CD8-positive, alpha-beta memory T cell (primary cell): ENCODE measurements around the gene ADORA1. TPM values are rescaled to one million over a fixed set of nuclear protein-coding genes. Genes with fewer than 3 reads are reported as not detected.

Experiments
- CTCF ChIA-PET: fragments of 350-600 bp; sonication (Branson Sonifier 250); formaldehyde crosslinking; loops from one replicate; lab custom pipeline; 2021; ENCODE audit warnings: antibody characterized with exemption; lab: Charles Lee
- POLR2A ChIA-PET: fragments of 350-600 bp; sonication (Branson Sonifier 250); formaldehyde crosslinking; loops from one replicate; lab custom pipeline; 2021; ENCODE audit warnings: antibody characterized with exemption; lab: Charles Lee
- DNase-seq, 5 donors: peaks; one replicate each; pipeline versions ENCODE4 v3.0.0 to v3.0.0-alpha.2; 2020 to 2022; ENCODE audit warnings: mixed read lengths in 1 of 5
- H3K27ac ChIP-seq: one replicate; pipeline ENCODE4 v1.7.0; 2013; ENCODE audit warnings: low read depth, mild to moderate bottlenecking, low read length, moderate library complexity
- H3K27me3 ChIP-seq: 2 replicates; pipeline ENCODE4 v1.7.0; 2013; ENCODE audit warnings: low read length, mild to moderate bottlenecking; ENCODE audit not compliant: insufficient read depth, poor library complexity, severe bottlenecking
- H3K36me3 ChIP-seq: 2 replicates; pipeline ENCODE4 v1.7.0; 2013; ENCODE audit warnings: mild to moderate bottlenecking, low read length, moderate library complexity; ENCODE audit not compliant: insufficient read depth
- H3K4me1 ChIP-seq: 2 replicates; pipeline ENCODE4 v1.7.0; 2013; ENCODE audit warnings: mild to moderate bottlenecking, low read length, moderate library complexity; ENCODE audit not compliant: insufficient read depth
- H3K4me3 ChIP-seq: 2 replicates; pipeline ENCODE4 v1.7.0; 2013; ENCODE audit warnings: mild to moderate bottlenecking, low read length
- H3K9me3 ChIP-seq: 2 replicates; pipeline ENCODE4 v1.7.0; 2013; ENCODE audit warnings: mild to moderate bottlenecking, low read length
- H3K27ac Mint-ChIP-seq, 8 donors: one replicate each; pipeline ENCODE4 v1.8.0; 2020 to 2021; ENCODE audit warnings: mixed read lengths in 8 of 8, mild to moderate bottlenecking in 6 of 8, inconsistent platforms in 3 of 8, moderate library complexity in 3 of 8
- H3K27me3 Mint-ChIP-seq, 2 donors: one replicate each; pipeline ENCODE4 v1.8.0; 2020 to 2021; ENCODE audit warnings: mixed read lengths in 2 of 2, mild to moderate bottlenecking in 1 of 2, moderate library complexity in 1 of 2
- H3K36me3 Mint-ChIP-seq, 3 donors: one replicate each; pipeline ENCODE4 v1.8.0; 2020 to 2021; ENCODE audit warnings: mixed read lengths in 3 of 3, inconsistent platforms in 1 of 3, mild to moderate bottlenecking in 1 of 3
- H3K4me1 Mint-ChIP-seq, 3 donors: one replicate each; pipeline ENCODE4 v1.8.0; 2020 to 2021; ENCODE audit warnings: mixed read lengths in 3 of 3, inconsistent platforms in 1 of 3, mild to moderate bottlenecking in 1 of 3
- H3K4me3 Mint-ChIP-seq, 7 donors: one replicate each; pipeline ENCODE4 v1.8.0; 2020 to 2021; ENCODE audit warnings: mixed read lengths in 7 of 7, mild to moderate bottlenecking in 6 of 7, moderate library complexity in 4 of 7, inconsistent platforms in 2 of 7
- H3K9me3 Mint-ChIP-seq, 5 donors: one replicate each; pipeline ENCODE4 v1.8.0; 2020 to 2022; ENCODE audit warnings: mixed read lengths in 5 of 5, mild to moderate bottlenecking in 3 of 5, moderate library complexity in 2 of 5, inconsistent platforms in 1 of 5
- polyA plus RNA-seq: library from polyadenylated mRNA; unstranded; fragments of 300-500 nt; fragmentation: Illumina TruSeq; gene quantifications from one replicate; pipeline ENCODE4 v1.2.3, GENCODE V29; 2021
- total RNA-seq, 2 experiments: library from RNA; stranded (reverse); gene quantifications; one replicate each; pipeline ENCODE4 v1.2.3, GENCODE V29; 2021

ADORA1 gene
- total and polyA plus RNA-seq, 3 experiments from 2014 or later = not detected

- ChIA-PET CTCF (no interaction called here), POLR2A (no interaction called here)
- Mint-ChIP-seq H3K27ac (peak overlapping the region in 1 of 8 donors; percentile 61), H3K4me3 (no peak overlapping the region), H3K4me1 (no peaks in the 10 kb centered on the region), H3K27me3 (peaks cover 4 to 13% of the 10 kb centered on the region in 2 donors), H3K36me3 (no peaks in the 10 kb centered on the region), H3K9me3 (no peaks in the 10 kb centered on the region)
- no peak for DNase-seq
- H3K4me1 ChIP-seq = no peaks in the 10 kb centered on the region
- H3K27me3 ChIP-seq = no peaks in the 10 kb centered on the region
- H3K9me3 ChIP-seq = no peaks in the 10 kb centered on the region
- H3K36me3 ChIP-seq = no peaks in the 10 kb centered on the region
- no peak overlapping the region for H3K4me3 ChIP-seq
- H3K27ac ChIP-seq = no peak overlapping the region
These were observed 42.4 kb downstream of the ADORA1 start for GRCh38 chr1:203169770-203170520.

- Mint-ChIP-seq H3K27ac (peak overlapping the region in 1 of 8 donors; percentile 34), H3K9me3 (no peaks in the 10 kb centered on the region), H3K27me3 (peaks cover 4 to 6% of the 10 kb centered on the region in 2 donors), H3K4me3 (no peak overlapping the region), H3K36me3 (no peaks in the 10 kb centered on the region), H3K4me1 (no peaks in the 10 kb centered on the region)
- no peak overlapping the region for H3K4me3 ChIP-seq
- ChIA-PET CTCF (interaction anchor here (1.7 kb wide), 1 partner anchor 10 kb away, joined by 4 read pairs; no protein-coding TSS in a partner anchor), POLR2A (no interaction called here)
- H3K9me3 ChIP-seq = no peaks in the 10 kb centered on the region
- no peaks in the 10 kb centered on the region for H3K36me3 ChIP-seq
- no peaks in the 10 kb centered on the region for H3K4me1 ChIP-seq
- no peaks in the 10 kb centered on the region for H3K27me3 ChIP-seq
- DNase-seq = no peak
- H3K27ac ChIP-seq = no peak overlapping the region
These were observed 43.3 kb downstream of the ADORA1 start for GRCh38 chr1:203170625-203171330.

GRCh38 chr1:203171341-203172183, 44.0 kb downstream of the ADORA1 start:
- peaks cover 2 to 6% of the 10 kb centered on the region in 2 donors for H3K27me3 Mint-ChIP-seq
- no peaks in the 10 kb centered on the region for H3K36me3 ChIP-seq
- ChIA-PET CTCF (interaction anchor here (1.7 to 2.3 kb wide), 2 partner anchors 11 to 132 kb away, joined by 4 to 15 read pairs; no protein-coding TSS in a partner anchor), POLR2A (interaction anchor here (0.5 kb wide), 1 partner anchor 99 kb away, joined by 3 read pairs; no protein-coding TSS in a partner anchor)
- no peaks in the 10 kb centered on the region for H3K4me1 ChIP-seq
- H3K27me3 ChIP-seq = no peaks in the 10 kb centered on the region
- no peaks in the 10 kb centered on the region for H3K9me3 ChIP-seq
- no peaks in the 10 kb centered on the region for H3K9me3 Mint-ChIP-seq
- H3K36me3 Mint-ChIP-seq = no peaks in the 10 kb centered on the region
- no peak overlapping the region for H3K4me3 ChIP-seq
- no peak for DNase-seq
- H3K27ac ChIP-seq = no peak overlapping the region
- H3K27ac Mint-ChIP-seq = no peak overlapping the region
- no peaks in the 10 kb centered on the region for H3K4me1 Mint-ChIP-seq
- no peak overlapping the region for H3K4me3 Mint-ChIP-seq

- no peak overlapping the region for H3K4me3 ChIP-seq
- Mint-ChIP-seq H3K27ac (no peak overlapping the region), H3K36me3 (no peaks in the 10 kb centered on the region), H3K27me3 (peaks cover 5 to 15% of the 10 kb centered on the region in 2 donors), H3K4me3 (no peak overlapping the region), H3K9me3 (no peaks in the 10 kb centered on the region), H3K4me1 (no peaks in the 10 kb centered on the region)
- DNase-seq = peak in 3 of 5 donors; percentile 5 to 19 (median 8)
- H3K27me3 ChIP-seq = no peaks in the 10 kb centered on the region
- H3K36me3 ChIP-seq = no peaks in the 10 kb centered on the region
- no peaks in the 10 kb centered on the region for H3K4me1 ChIP-seq
- no peak overlapping the region for H3K27ac ChIP-seq
- H3K9me3 ChIP-seq = no peaks in the 10 kb centered on the region
- POLR2A ChIA-PET = interaction anchor here (0.5 kb wide), 1 partner anchor 99 kb away, joined by 3 read pairs; no protein-coding TSS in a partner anchor
- CTCF ChIA-PET = interaction anchor here (1.2 to 2.3 kb wide), 3 partner anchors 11 to 133 kb away, joined by 3 to 15 read pairs (median 4); no protein-coding TSS in a partner anchor
These were observed 44.9 kb downstream of the ADORA1 start for GRCh38 chr1:203172184-203173010.

- ChIA-PET POLR2A (no interaction called here), CTCF (interaction anchor here (1.2 to 2.3 kb wide), 2 partner anchors 43 to 133 kb away, joined by 3 to 15 read pairs; no protein-coding TSS in a partner anchor)
- Mint-ChIP-seq H3K4me3 (no peak overlapping the region), H3K27ac (no peak overlapping the region), H3K4me1 (no peaks in the 10 kb centered on the region), H3K27me3 (peaks cover 5 to 15% of the 10 kb centered on the region in 2 donors), H3K9me3 (no peaks in the 10 kb centered on the region), H3K36me3 (no peaks in the 10 kb centered on the region)
- no peak for DNase-seq
- Histone ChIP-seq H3K27me3 (no peaks in the 10 kb centered on the region), H3K4me3 (no peak overlapping the region), H3K9me3 (no peaks in the 10 kb centered on the region), H3K27ac (no peak overlapping the region), H3K4me1 (no peaks in the 10 kb centered on the region), H3K36me3 (no peaks in the 10 kb centered on the region)
These were observed 45.6 kb downstream of the ADORA1 start for GRCh38 chr1:203173011-203173555.

GRCh38 chr1:203173566-203173965, 46.0 kb downstream of the ADORA1 start:
- Mint-ChIP-seq H3K36me3 (no peaks in the 10 kb centered on the region), H3K4me1 (no peaks in the 10 kb centered on the region)

More at GRCh38 chr1:203173566-203173965, 46.0 kb downstream of the ADORA1 start:
- Mint-ChIP-seq H3K9me3 (no peaks in the 10 kb centered on the region), H3K4me3 (no peak overlapping the region), H3K27me3 (peaks cover 5 to 19% of the 10 kb centered on the region in 2 donors), H3K27ac (peak overlapping the region in 1 of 8 donors; percentile 36)
- Histone ChIP-seq H3K9me3 (no peaks in the 10 kb centered on the region), H3K36me3 (no peaks in the 10 kb centered on the region), H3K27me3 (no peaks in the 10 kb centered on the region), H3K27ac (no peak overlapping the region), H3K4me3 (no peak overlapping the region), H3K4me1 (no peaks in the 10 kb centered on the region)
- ChIA-PET CTCF (interaction anchor here (2.3 kb wide), 1 partner anchor 134 kb away, joined by 15 read pairs; no protein-coding TSS in a partner anchor), POLR2A (no interaction called here)
- no peak for DNase-seq
